ENCODE measurements around the gene C10orf67.

C10orf67 gene

DNA sequence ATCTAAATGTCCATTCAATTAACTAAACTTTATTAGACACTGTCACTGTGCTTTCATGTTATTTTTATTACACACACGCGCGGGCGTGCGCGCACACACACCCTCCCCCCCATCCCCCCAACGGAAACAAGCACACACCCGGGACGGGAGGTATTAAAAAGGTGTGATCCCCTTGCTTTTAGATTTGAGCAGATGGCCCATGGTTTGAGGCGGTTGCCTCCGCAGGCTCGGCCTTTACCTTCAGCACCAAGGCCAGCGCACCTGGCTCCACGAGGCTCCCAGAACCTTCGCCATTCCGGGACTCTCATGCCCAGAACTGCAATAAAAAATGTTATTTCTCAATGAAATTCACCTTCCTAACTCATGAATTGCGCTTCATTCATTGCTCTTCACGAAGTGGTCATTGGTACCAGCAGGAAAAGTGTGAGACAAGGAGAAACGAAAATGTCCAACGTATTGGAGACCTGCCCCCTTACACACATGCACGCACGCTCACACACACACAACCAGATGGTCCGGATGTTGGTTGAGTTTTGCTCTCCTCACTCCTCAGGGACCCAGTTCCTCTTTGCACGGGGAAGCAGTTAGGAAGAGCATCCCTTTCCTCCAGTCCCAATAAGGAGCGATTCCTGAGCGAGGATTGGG is 173.2 kb downstream of the C10orf67 start:
- DNase-seq (ENCODE audit: low read depth): peak; percentile 57
- no peak overlapping the region for H3K4me3 ChIP-seq (ENCODE audit: low read length)
- no peak for TF ChIP-seq CTCF (IDR thresholded peaks at IDR 0.05; ENCODE audit: insufficient read depth, low read depth, low read length, missing control alignments)

DNA sequence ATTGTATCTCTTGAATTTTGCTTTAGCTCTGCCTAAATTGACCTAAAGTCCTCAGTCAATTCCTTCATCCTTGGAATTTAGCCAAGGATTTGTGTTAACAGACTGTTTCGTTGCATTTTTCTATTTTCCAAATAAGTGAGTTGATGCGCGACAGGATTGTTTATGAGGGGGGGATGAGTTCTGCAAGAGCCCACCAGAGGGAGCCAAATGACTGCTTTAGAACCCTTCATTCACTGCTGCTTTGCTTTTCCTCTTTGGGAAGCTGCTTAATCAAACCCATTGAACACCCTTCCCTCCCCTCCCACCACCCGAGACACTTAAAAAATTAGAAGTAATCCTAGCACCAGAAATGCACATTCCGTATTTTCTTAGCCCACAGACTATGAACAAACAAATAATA is 186.2 kb downstream of the C10orf67 start:
- peak; percentile 84 for TF ChIP-seq CTCF (IDR thresholded peaks at IDR 0.05; ENCODE audit: insufficient read depth, low read depth, low read length, missing control alignments)
- DNase-seq (ENCODE audit: low read depth): peak; percentile 68
- no peak overlapping the region for H3K4me3 ChIP-seq (ENCODE audit: low read length)

GRCh38 chr10:23157691-23158369 is 186.8 kb downstream of the C10orf67 start:
- no peak overlapping the region for H3K4me3 ChIP-seq (ENCODE audit: low read length)
- DNase-seq (ENCODE audit: low read depth): peak; percentile 56
- TF ChIP-seq CTCF (IDR thresholded peaks at IDR 0.05; ENCODE audit: insufficient read depth, low read depth, low read length, missing control alignments): peak; percentile 31

DNA sequence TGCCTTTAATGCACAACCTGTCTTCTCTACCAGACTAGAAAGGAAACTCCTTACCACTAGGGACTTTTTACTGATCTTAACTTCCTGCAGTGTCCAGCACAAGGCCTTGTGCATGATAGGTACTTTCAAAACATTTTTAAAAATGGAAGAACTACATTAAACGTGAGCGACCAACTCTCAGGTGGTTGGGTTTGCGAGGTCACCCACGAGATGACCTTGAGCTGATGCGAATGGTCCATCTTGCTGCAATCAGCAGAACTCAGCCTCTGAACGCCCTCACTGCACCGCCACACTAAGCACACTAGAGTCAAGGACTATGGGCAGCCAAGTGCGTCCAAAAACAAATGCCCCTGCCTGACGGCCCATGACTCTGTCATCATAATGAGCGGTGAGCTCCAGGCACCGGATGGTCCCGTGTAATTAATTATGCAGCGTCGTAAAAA is 187.3 kb downstream of the C10orf67 start:
- TF ChIP-seq CTCF (IDR thresholded peaks at IDR 0.05; ENCODE audit: insufficient read depth, low read depth, low read length, missing control alignments): no peak
- no peak overlapping the region for H3K4me3 ChIP-seq (ENCODE audit: low read length)
- no peak for DNase-seq (ENCODE audit: low read depth)

DNA sequence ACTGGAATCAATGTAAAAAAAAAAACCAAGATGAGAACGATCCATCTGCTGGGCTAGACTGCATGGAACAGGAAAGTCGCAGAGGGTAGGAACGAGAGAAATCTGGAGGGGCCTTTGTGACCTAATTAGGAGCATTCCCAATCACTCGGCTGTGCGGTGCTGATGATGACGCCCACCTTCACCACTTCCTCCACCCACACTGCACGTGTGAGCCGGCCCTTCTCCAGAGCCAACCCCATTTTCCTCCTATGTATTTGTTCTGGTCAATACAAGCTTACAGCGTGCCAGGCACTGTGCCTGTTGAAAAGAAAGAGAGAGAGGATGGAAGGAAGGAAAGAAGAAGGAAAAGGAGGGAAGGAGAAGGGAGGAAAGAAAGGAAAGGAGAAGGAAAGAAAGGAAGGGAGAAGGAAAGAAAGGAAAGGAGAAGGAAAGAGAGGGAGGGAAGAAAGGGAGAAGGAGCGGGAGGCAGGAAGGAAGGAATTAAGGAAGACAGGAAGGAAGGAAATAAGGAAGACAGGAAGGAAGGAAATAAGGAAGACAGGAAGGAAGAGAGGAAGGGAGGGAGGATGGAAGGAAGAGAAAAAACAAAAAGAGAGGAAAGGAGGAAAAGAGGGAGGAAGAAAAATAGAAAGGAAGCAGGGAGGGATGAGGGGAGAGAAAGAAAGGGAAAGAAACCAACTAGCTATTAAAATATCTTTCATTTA is 188.0 kb downstream of the C10orf67 start:
- no peak overlapping the region for H3K4me3 ChIP-seq (ENCODE audit: low read length)
- no peak for DNase-seq (ENCODE audit: low read depth)
- no peak for TF ChIP-seq CTCF (IDR thresholded peaks at IDR 0.05; ENCODE audit: insufficient read depth, low read depth, low read length, missing control alignments)

GRCh38 chr10:23155169-23155568 is 189.4 kb downstream of the C10orf67 start:
- TF ChIP-seq CTCF (IDR thresholded peaks at IDR 0.05; ENCODE audit: insufficient read depth, low read depth, low read length, missing control alignments): no peak
- H3K4me3 ChIP-seq (ENCODE audit: low read length): no peak overlapping the region
- peak; percentile 35 for DNase-seq (ENCODE audit: low read depth)

Data from epithelial cell of esophagus (primary cell).